Measurements from ENCODE around the gene DNAJB14. TPM values are rescaled to one million over a fixed set of nuclear protein-coding genes. Genes with fewer than 3 reads are reported as not detected.

The DNAJB14 gene
- total and polyA plus RNA-seq, 2 of the 13 experiments (the other 11 are each of a cell fraction or from before 2014, with no cell fraction given): 9.1 to 38.1 TPM

DNA sequence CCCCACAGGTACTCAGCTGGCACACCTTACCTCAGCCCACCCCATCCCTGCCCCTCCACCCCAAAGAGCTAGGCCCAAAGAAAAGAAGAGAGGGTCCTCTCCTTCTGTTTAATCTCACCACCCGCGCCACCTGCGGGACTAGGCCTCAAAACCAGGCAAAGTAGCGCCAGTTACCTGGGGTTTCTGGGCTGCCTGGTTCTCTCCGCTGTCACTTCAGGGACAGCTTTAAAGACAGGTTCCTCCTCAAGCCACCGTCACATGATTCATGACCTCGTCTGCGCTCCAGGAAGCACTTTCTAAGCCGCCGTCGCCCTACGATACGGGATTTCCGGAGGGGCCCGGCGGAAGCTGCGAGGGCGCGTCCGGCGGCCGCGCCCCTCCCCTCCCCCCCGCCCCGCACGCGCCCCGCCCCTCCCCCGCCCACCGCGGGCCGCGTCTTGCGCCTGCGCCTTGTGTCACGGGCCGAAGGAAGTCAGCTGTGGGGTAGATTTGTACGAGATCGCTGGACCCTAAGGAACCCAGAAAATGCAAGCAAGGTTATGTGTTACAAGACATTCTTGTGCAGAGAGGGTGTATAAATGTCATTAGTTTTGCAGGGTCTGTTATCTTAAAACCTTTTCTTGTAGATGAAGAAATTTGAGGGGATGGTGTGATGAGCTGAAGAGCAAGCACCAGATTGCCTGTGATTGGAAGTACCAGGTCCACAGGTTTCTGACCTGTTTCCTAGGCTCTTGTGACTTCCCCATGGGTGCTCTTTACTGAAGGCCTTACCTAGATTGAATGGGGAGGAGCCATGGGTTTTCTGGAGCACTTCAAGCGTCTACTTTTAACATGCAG lies 52.0 kb downstream of the DNAJB14 start, which contains the start of gene LAMTOR3:
Gene LAMTOR3, minus strand, starts transcription at position 267 of the 837 bp plus-strand sequence. CDS start 464 bp downstream, outside the sequence.
- Histone ChIP-seq H3K9ac (ENCODE audit: insufficient read depth, low read depth, low read length) (peak within 1 kb of the TSS; percentile 93), H3K4me2 (ENCODE audit: low read depth, low read length) (peak within 1 kb of the TSS; percentile 98), H3K4me1 (ENCODE audit: insufficient read depth, low read length) (peaks cover 23% of the 10 kb centered on the region), H3K27ac (ENCODE audit: extremely low read length, insufficient read depth, low read length) (peak within 1 kb of the TSS; percentile 76), H2AFZ (ENCODE audit: low read length) (peak within 1 kb of the TSS; percentile 98), H4K20me1 (ENCODE audit: insufficient read depth, low read length) (no peaks in the 10 kb centered on the region), H3K9me3 (ENCODE audit: low read length) (no peaks in the 10 kb centered on the region), H3K27me3 (ENCODE audit: control insufficient read depth in 1 of 2, insufficient read depth in 2 of 2, low read length in 2 of 2) (no peaks in the 10 kb centered on the region; a peak in 1 of 5 replicates), H3K4me3 (replicated peaks in 1 of 3; ENCODE audit: insufficient read depth in 1 of 3, low read depth in 2 of 3, low read length in 3 of 3) (peak within 1 kb of the TSS; percentile 87 to 98 (median 94)), H3K36me3 (replicated peaks in 1 of 2; ENCODE audit: control insufficient read depth in 1 of 2, insufficient read depth in 2 of 2, low read length in 2 of 2) (peaks cover 0 to 2% of the 10 kb centered on the region in 2 experiments; a peak in 1 of 5 replicates), H3K79me2 (ENCODE audit: insufficient read depth, low read length) (peaks cover 34% of the 10 kb centered on the region)
- BruUV-seq (replicated peaks): TSS peak; percentile 92
- WGBS (ENCODE audit: low lambda C conversion rate): 11% methylated on average over 8 of the region's 40 CpGs
- ATAC-seq (peak; percentile 99), DNase-seq (ENCODE audit: low spot score) (peak; percentile 86), FAIRE-seq (peak; percentile 52)
- intact Hi-C loops (cut with micrococcal nuclease; ENCODE audit: unreplicated experiment): loop anchor here (1.0 kb wide), 1 partner anchor 56 kb away; the partner anchor contains the start of gene H2AZ1
- ChIA-PET CTCF (ENCODE audit: low intra/inter-chr PET ratio, low total read pairs) (no interaction called here), POLR2A (interaction anchor here (0.9 to 1.6 kb wide), 5 partner anchors 24 to 331 kb away, joined by 3 to 20 read pairs (median 15); partner anchors contain the start of genes DNAJB14, H2AZ1 and TRMT10A)
- in situ Hi-C loops (cut with HindIII; ENCODE audit: extremely low pct_ligation_motif_present, low pct_unique_long_range_greater_than_20kb): loop anchor here (5.0 kb wide), 1 partner anchor 53 kb away; the partner anchor contains the start of gene DNAJB14
- TF ChIP-seq, protein P1, sequence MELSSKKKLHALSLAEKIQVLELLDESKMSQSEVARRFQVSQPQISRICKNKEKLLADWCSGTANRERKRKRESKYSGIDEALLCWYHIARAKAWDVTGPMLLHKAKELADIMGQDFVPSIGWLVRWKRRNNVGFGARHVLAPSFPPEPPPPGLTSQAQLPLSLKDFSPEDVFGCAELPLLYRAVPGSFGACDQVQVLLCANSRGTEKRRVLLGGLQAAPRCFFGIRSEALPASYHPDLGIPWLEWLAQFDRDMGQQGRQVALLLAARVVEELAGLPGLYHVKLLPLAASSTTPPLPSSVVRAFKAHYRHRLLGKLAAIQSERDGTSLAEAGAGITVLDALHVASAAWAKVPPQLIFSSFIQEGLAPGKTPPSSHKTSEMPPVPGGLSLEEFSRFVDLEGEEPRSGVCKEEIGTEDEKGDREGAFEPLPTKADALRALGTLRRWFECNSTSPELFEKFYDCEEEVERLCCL (CRISPR knock-in tag; IDR thresholded peaks at IDR 0.05; ENCODE audit: borderline replicate concordance): no peak
- TF ChIP-seq ZSCAN9 (CRISPR knock-in tag; IDR thresholded peaks at IDR 0.05; ENCODE audit: borderline replicate concordance) (no peak), RBFOX2 (IDR thresholded peaks at IDR 0.05; ENCODE audit: low read depth, low read length) (0 out of 2 replicates have a peak, but pooled peaks have one; percentile 22), NCOA5 (CRISPR knock-in tag; IDR thresholded peaks at IDR 0.05) (no peak), ZNF713 (CRISPR knock-in tag; IDR thresholded peaks at IDR 0.05) (no peak), TCF7L2 (IDR thresholded peaks at IDR 0.05; ENCODE audit: low read depth, low read length) (no peak), ZNF256 (CRISPR knock-in tag; conservative IDR thresholded peaks at IDR 0.05) (no peak), EZH2 (conservative IDR thresholded peaks at IDR 0.05; ENCODE audit: low read depth, low read length) (no peak), ZNF687 (CRISPR knock-in tag; IDR thresholded peaks at IDR 0.05) (peak; percentile 61), ZNF207 (IDR thresholded peaks at IDR 0.05; ENCODE audit: borderline replicate concordance) (no peak), AHR (CRISPR knock-in tag; IDR thresholded peaks at IDR 0.05) (no peak), ZFX (CRISPR knock-in tag; IDR thresholded peaks at IDR 0.05; ENCODE audit: low read depth) (peak; percentile 85)
- TF ChIP-seq, protein P2, sequence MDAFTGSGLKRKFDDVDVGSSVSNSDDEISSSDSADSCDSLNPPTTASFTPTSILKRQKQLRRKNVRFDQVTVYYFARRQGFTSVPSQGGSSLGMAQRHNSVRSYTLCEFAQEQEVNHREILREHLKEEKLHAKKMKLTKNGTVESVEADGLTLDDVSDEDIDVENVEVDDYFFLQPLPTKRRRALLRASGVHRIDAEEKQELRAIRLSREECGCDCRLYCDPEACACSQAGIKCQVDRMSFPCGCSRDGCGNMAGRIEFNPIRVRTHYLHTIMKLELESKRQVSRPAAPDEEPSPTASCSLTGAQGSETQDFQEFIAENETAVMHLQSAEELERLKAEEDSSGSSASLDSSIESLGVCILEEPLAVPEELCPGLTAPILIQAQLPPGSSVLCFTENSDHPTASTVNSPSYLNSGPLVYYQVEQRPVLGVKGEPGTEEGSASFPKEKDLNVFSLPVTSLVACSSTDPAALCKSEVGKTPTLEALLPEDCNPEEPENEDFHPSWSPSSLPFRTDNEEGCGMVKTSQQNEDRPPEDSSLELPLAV (CRISPR knock-in tag; conservative IDR thresholded peaks at IDR 0.05; ENCODE audit: low read depth): no peak
- TF ChIP-seq, protein P3, sequence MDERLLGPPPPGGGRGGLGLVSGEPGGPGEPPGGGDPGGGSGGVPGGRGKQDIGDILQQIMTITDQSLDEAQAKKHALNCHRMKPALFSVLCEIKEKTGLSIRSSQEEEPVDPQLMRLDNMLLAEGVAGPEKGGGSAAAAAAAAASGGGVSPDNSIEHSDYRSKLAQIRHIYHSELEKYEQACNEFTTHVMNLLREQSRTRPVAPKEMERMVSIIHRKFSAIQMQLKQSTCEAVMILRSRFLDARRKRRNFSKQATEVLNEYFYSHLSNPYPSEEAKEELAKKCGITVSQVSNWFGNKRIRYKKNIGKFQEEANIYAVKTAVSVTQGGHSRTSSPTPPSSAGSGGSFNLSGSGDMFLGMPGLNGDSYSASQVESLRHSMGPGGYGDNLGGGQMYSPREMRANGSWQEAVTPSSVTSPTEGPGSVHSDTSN (CRISPR knock-in tag; IDR thresholded peaks at IDR 0.05): no peak

Data from HepG2 (cell line).